HG03045 (cell line): ENCODE results near the gene KIF26B.
A peak's percentile ranks its signal among the peaks of the same experiment; 100 is the strongest.

Source experiments
- ATAC-seq: cut with Tn5 transposase; IDR thresholded peaks from one replicate; pipeline ENCODE4 v1.9.1; 2021; ENCODE audit warnings: mild to moderate bottlenecking, moderate library complexity; ENCODE audit not compliant: unreplicated experiment

Gene KIF26B

GRCh38 chr1:245608271-245608670 is 453.5 kb downstream of the KIF26B start:
- ATAC-seq = no peak

- no peak for ATAC-seq
These were observed 454.8 kb downstream of the KIF26B start for GRCh38 chr1:245609354-245610150.

- no peak for ATAC-seq
These were observed 456.5 kb downstream of the KIF26B start for GRCh38 chr1:245611251-245611650.

GRCh38 chr1:245614476-245614875 is 459.7 kb downstream of the KIF26B start:
- ATAC-seq = no peak

- no peak for ATAC-seq
These were observed 460.2 kb downstream of the KIF26B start for GRCh38 chr1:245615001-245615400.

- no peak for ATAC-seq
These were observed 466.8 kb downstream of the KIF26B start for GRCh38 chr1:245621589-245621988.

GRCh38 chr1:245622332-245623014 is 467.7 kb downstream of the KIF26B start:
- no peak for ATAC-seq

GRCh38 chr1:245641384-245641783 is 486.6 kb downstream of the KIF26B start:
- no peak for ATAC-seq

GRCh38 chr1:245645406-245645805 is 490.6 kb downstream of the KIF26B start:
- peak; percentile 8 for ATAC-seq

- ATAC-seq = peak; percentile 65
These were observed 491.1 kb downstream of the KIF26B start for GRCh38 chr1:245645894-245646293.

GRCh38 chr1:245648749-245649522 is 494.2 kb downstream of the KIF26B start:
- ATAC-seq = no peak

GRCh38 chr1:245649666-245650065 is 494.9 kb downstream of the KIF26B start:
- no peak for ATAC-seq

- no peak for ATAC-seq
These were observed 495.7 kb downstream of the KIF26B start for GRCh38 chr1:245650441-245650960.

GRCh38 chr1:245651093-245651492 is 496.3 kb downstream of the KIF26B start:
- ATAC-seq = no peak

- ATAC-seq = no peak
These were observed 497.3 kb downstream of the KIF26B start for GRCh38 chr1:245652116-245652515.

- ATAC-seq = no peak
These were observed 498.1 kb downstream of the KIF26B start for GRCh38 chr1:245652660-245653427.

- ATAC-seq = no peak
These were observed 499.8 kb downstream of the KIF26B start for GRCh38 chr1:245654460-245655050.

- ATAC-seq = no peak
These were observed 501.5 kb downstream of the KIF26B start for GRCh38 chr1:245656189-245656717.

GRCh38 chr1:245657371-245657770 is 502.6 kb downstream of the KIF26B start:
- no peak for ATAC-seq

- ATAC-seq = no peak
These were observed 508.6 kb downstream of the KIF26B start for GRCh38 chr1:245663373-245663772.
